C4-2B (cell line): ENCODE measurements around the gene RRP1B.

ENCODE experiments used
- H3K27ac ChIP-seq: fragments of 450-650 bp; 2 replicates; pipeline ENCODE4 v1.5.1; 2017
- ZFX ChIP-seq: fragments of 450-650 bp; IDR thresholded peaks from 2 replicates; pipeline ENCODE4 v1.6.1; 2017
- TF ChIP-seq, protein P1 (sequence below): fragments of 450-650 bp; conservative IDR thresholded peaks from 2 replicates; pipeline ENCODE4 v1.5.1; 2017; ENCODE audit warnings: mild to moderate bottlenecking

RRP1B gene

DNA sequence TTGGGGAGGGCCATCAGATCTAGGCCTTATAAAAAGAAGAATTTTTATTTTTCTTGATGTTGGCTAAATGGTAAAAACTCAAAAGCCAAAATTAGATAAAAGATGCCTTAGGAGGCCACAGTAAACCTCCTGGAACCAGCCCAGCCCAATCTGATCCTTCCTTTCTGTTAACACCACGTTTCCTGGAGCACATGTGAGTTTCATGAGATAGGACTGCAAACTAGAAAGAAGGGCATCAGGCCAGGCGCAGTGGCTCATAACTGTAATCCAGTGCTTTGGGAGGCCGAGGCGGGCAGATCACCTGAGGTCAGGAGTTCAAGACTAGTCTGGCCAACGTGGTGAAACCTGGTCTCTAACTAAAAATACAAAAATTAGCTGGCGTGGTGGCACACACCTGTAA lies 6.7 kb upstream of the RRP1B start:
- TF ChIP-seq, protein P1, sequence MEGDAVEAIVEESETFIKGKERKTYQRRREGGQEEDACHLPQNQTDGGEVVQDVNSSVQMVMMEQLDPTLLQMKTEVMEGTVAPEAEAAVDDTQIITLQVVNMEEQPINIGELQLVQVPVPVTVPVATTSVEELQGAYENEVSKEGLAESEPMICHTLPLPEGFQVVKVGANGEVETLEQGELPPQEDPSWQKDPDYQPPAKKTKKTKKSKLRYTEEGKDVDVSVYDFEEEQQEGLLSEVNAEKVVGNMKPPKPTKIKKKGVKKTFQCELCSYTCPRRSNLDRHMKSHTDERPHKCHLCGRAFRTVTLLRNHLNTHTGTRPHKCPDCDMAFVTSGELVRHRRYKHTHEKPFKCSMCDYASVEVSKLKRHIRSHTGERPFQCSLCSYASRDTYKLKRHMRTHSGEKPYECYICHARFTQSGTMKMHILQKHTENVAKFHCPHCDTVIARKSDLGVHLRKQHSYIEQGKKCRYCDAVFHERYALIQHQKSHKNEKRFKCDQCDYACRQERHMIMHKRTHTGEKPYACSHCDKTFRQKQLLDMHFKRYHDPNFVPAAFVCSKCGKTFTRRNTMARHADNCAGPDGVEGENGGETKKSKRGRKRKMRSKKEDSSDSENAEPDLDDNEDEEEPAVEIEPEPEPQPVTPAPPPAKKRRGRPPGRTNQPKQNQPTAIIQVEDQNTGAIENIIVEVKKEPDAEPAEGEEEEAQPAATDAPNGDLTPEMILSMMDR = no peak
- TF ChIP-seq ZFX = no peak
- H3K27ac ChIP-seq = no peak overlapping the region

DNA sequence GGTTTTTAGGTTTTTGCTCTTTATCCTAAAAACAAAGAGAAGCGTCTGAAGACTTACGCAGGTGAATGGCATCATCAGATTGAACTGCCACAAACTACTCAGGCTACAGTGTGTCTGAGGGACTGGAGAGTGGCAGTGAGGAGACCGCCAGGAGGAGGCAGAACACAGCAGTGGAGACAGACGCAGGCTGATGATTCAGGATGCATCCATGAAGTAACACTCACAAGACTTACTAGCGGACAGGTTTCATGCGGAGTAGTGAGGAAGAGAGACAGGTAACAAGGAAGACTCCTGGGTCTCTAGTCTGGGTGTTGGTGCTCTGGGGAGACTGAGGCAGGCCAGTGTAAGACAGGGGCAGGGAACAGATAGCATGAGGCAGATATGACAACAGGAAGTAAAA lies 5.7 kb upstream of the RRP1B start:
- TF ChIP-seq, protein P1 = no peak
- no peak for TF ChIP-seq ZFX
- H3K27ac ChIP-seq = no peak overlapping the region

DNA sequence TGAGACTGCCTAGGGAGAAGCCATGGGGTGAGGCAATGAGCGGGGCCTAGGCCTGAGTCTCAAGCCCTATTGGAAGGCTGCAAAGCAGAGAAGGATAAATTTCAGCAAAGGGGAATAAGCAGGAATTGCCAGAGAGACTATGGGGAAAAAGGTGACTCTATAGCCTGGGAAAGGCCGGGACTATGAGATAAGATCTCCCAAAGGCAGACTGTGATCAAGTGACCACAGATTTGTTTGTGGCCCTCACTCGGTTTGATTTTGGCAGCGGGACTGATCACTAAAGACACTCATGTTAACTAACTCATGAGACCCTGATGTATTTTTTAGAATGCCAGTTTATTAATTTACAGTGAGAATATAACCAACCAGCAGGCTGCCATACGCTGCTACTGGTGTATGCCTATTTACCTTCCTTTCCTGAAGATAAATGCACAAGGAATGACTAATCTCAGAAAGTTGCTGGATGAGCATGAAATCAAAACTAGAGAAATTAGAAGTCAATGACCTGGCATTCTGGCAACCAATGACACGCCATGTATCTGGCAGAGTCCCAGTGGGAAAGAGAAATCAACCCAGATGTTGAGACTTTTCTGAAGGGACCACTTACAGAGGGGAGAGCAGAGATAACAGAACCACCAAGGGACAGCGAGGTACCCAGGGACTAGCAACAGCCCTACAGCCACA lies 4.4 kb upstream of the RRP1B start:
- no peak for TF ChIP-seq ZFX
- TF ChIP-seq, protein P1 = no peak

DNA sequence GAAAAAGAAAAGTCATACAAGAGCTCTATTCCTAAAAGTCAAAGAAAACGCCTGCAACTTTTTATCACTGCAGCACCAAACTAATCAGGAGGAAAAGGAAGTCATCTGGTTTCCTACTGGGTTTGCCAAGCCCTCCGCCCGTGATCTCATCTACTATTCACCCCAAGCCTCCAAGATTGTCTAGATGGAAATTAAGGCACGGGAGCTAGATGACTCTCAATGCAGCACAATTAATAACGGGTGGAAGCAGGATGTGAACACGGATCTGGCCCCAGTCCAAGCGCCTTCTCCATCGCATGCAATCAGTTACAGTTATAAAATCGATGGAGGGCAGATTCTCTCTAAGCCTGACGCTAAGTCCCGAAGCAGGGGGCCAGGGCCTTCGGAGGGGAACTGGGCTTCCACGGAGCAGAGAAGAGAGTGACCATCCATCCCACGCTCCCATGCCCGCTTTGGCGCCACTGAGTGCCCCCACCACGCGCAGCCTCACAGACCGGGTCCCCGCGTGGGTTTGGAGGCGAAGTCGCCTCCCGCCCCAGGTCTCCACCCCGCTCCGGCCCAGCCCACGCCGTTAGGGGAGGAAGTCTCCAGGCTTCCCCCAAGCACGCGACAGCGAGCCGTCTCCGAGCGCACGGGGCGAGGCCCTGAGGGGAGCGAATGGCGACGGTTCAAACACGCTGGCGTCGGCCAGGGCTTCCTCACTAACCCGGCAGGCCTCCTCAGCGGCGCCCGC lies 1.8 kb upstream of the RRP1B start:
- TF ChIP-seq, protein P1 = no peak
- no peak for TF ChIP-seq ZFX

More for the DNA sequence above, 4.4 kb upstream of the RRP1B start:
- no peak overlapping the region for H3K27ac ChIP-seq

DNA sequence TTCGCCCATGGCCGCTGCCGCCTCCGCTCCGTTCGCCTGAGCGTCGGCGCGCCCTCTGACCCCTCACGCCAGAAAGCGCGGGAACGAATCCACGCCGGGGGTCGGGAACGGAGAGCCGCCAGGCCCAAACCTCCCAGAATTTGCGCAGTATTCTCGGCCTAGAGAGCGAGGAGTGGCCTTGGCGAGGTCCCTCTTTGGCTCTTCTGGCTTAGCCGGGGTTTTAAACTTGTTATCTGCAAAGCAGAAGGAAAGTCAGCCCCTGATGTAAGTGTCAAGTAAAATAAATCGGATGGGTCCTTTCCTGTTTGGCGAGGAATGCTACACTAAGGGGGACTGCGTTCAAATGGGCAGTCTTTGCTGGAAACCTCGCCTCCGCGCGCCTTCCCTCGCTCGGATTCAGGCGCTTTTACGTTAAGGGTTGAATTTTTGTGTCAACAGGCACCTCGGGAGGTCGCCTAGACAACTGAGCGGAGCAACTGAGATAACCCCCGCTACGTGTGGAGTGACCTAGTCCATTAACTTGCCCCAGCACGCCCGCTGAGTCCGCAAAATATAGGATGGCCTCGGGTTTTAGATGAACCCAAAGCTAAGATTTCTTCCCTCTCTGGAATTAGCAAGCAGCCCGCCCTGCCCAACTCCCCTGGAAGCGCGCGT lies 1.1 kb upstream of the RRP1B start:
- H3K27ac ChIP-seq = peak overlapping the region; percentile 86
- TF ChIP-seq, protein P1 = no peak
- no peak for TF ChIP-seq ZFX

More for the DNA sequence above, 1.8 kb upstream of the RRP1B start:
- H3K27ac ChIP-seq = no peak overlapping the region

DNA sequence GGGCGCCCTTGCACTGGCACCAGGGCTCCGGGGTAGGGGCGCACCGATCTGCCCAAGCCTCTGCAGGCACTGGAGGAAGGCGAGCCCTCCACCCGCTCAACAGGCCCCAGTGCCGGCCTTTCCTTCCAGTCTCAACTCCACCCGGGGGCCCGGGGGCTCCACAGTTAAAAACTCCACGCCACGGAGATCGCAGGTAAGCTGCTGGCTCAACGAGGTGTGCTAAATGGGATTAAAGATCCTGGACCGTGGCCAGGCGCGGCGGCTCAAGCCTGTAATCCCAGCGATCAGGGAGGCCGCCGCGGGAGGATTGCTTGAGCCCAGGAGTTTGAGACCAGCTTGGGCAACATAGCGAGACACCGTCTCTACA lies 608 bp upstream of the RRP1B start:
- TF ChIP-seq, protein P1 = no peak
- no peak for TF ChIP-seq ZFX
- peak overlapping the region; percentile 86 for H3K27ac ChIP-seq

DNA sequence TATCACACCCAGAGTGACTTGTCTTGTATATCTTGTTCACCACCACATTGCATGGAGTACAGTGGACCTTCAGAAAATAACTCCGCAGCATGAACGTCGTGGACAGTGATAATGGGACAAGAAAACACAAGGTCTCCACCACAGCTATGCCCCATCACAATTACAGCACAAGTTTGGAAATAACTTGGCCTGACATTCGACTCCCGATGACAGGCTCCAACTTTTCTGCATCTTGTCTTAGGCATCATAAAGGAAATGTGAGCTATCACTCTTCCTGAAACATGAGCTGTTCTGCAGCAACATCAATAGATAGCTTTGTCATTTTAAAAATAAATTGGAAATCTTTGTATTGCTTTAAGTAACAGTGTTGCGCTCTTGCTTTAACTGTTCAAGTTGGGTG lies 2.9 kb downstream of the RRP1B start:
- TF ChIP-seq, protein P1 = no peak
- no peak for TF ChIP-seq ZFX
- no peak overlapping the region for H3K27ac ChIP-seq
